GM06990 (cell line): ENCODE data around the gene CHN2.

Experiments
- DNase-seq: peaks from one replicate; pipeline ENCODE4 v3.0.0-alpha.2; 2011; ENCODE audit not compliant: insufficient read length; ENCODE audit errors: extremely low read depth
- H3K27me3 ChIP-seq: replicated peaks from 2 replicates; pipeline ENCODE4 v1.6.0; 2011; ENCODE audit warnings: low read length; ENCODE audit not compliant: control insufficient read depth, insufficient read depth
- H3K36me3 ChIP-seq: 2 replicates; pipeline ENCODE4 v1.5.1; 2011; ENCODE audit warnings: low read length; ENCODE audit not compliant: control insufficient read depth, insufficient read depth
- H3K4me3 ChIP-seq: replicated peaks from 2 replicates; pipeline ENCODE4 v1.5.1; 2011; ENCODE audit warnings: low read depth, mild to moderate bottlenecking, control low read depth, low read length
- CTCF ChIP-seq: IDR thresholded peaks from 2 replicates; pipeline ENCODE4 v1.5.1; 2011; ENCODE audit warnings: low read length, control low read depth, mild to moderate bottlenecking, inconsistent platforms; ENCODE audit not compliant: insufficient read depth, poor library complexity, severe bottlenecking

CHN2 gene

DNA sequence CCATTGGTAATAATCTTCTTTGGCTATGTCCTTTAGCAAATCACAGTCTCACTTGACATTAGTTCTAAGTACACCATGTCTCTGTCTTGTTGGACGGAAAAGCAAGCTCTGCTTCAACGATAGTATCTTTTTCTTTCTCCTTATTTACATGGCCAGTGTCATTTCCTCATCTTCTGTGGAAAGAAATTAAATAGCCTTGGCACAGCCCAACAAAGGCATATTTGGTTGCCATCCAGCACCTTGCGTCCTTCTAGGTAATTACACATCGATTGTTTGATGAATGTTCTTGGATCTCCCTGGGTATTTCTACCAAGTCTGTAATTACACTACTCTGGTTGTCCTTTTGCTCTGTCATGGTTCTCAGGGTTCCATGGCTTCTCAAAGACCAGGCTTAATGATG is 183.1 kb downstream of the CHN2 start:
- Histone ChIP-seq H3K36me3 (no peaks in the 10 kb centered on the region), H3K4me3 (no peak overlapping the region), H3K27me3 (no peaks in the 10 kb centered on the region)
- TF ChIP-seq CTCF: no peak
- no peak for DNase-seq

- Histone ChIP-seq H3K4me3 (no peak overlapping the region), H3K27me3 (no peaks in the 10 kb centered on the region), H3K36me3 (no peaks in the 10 kb centered on the region)
- no peak for DNase-seq
- TF ChIP-seq CTCF: no peak
Observed at GRCh38 chr7:29379551-29379950, 185.0 kb downstream of the CHN2 start.

- no peaks in the 10 kb centered on the region for H3K27me3 ChIP-seq
- no peak for DNase-seq
- H3K4me3 ChIP-seq: no peak overlapping the region
- TF ChIP-seq CTCF: no peak
- no peaks in the 10 kb centered on the region for H3K36me3 ChIP-seq
Observed at GRCh38 chr7:29381206-29382094, 186.9 kb downstream of the CHN2 start.

DNA sequence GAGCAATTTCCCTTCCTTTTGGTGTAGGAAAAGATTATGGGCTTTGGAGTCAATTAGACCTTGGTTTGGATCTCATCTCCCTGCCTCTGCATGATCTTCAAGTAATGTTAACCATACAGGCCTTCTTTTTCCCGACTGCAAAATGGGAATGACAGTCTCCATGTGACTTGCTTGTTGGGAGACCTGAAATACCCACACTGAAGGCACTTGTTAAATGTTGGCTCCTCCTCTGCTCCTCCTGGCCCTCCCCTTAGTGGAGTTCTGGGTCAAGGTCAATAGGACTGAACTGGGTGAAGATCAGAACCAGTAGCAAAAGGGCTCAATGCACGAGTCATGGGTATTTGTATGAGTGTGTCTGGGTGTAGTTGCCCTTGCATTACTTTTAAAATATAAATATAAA is 189.7 kb downstream of the CHN2 start:
- Histone ChIP-seq H3K36me3 (no peaks in the 10 kb centered on the region), H3K4me3 (no peak overlapping the region), H3K27me3 (no peaks in the 10 kb centered on the region)
- no peak for TF ChIP-seq CTCF
- no peak for DNase-seq

- Histone ChIP-seq H3K36me3 (no peaks in the 10 kb centered on the region), H3K27me3 (no peaks in the 10 kb centered on the region), H3K4me3 (no peak overlapping the region)
- no peak for TF ChIP-seq CTCF
- DNase-seq: no peak
Observed at GRCh38 chr7:29385214-29385814, 190.7 kb downstream of the CHN2 start.
